ENCODE results near the gene ABCA7.

The ABCA7 gene

GRCh38 chr19:1070931-1071791 lies 31.3 kb downstream of the ABCA7 start:
- DNase-seq (ENCODE audit: low read depth in 2 of 2) = no peak

GRCh38 chr19:1072371-1073015 lies 32.6 kb downstream of the ABCA7 start:
- DNase-seq (ENCODE audit: low read depth in 2 of 2) = no peak

- no peak for DNase-seq (ENCODE audit: low read depth in 2 of 2)
These were observed 33.4 kb downstream of the ABCA7 start for GRCh38 chr19:1073063-1073955.

- no peak for DNase-seq (ENCODE audit: low read depth in 2 of 2)
These were observed 34.1 kb downstream of the ABCA7 start for GRCh38 chr19:1073956-1074517.

GRCh38 chr19:1074544-1075283 lies 34.8 kb downstream of the ABCA7 start:
- DNase-seq (ENCODE audit: low read depth in 2 of 2) = peak; percentile 70 to 79

GRCh38 chr19:1076046-1076386 lies 36.1 kb downstream of the ABCA7 start:
- no peak for DNase-seq (ENCODE audit: low read depth in 2 of 2)

- DNase-seq (ENCODE audit: low read depth in 2 of 2) = peak; percentile 83 to 85
These were observed 37.0 kb downstream of the ABCA7 start for GRCh38 chr19:1076951-1077350.

- DNase-seq (ENCODE audit: low read depth in 2 of 2) = peak in 1 of 2 donors; percentile 76
These were observed 39.7 kb downstream of the ABCA7 start for GRCh38 chr19:1079566-1080111.

GRCh38 chr19:1080360-1081161 lies 40.7 kb downstream of the ABCA7 start:
- no peak for DNase-seq (ENCODE audit: low read depth in 2 of 2)

GRCh38 chr19:1081301-1082164 lies 41.6 kb downstream of the ABCA7 start:
- DNase-seq (ENCODE audit: low read depth in 2 of 2) = no peak

GRCh38 chr19:1082165-1082927 lies 42.4 kb downstream of the ABCA7 start:
- peak in 1 of 2 donors; percentile 74 for DNase-seq (ENCODE audit: low read depth in 2 of 2)

GRCh38 chr19:1082928-1083816 lies 43.3 kb downstream of the ABCA7 start:
- DNase-seq (ENCODE audit: low read depth in 2 of 2) = no peak

GRCh38 chr19:1084024-1084868 lies 44.3 kb downstream of the ABCA7 start:
- DNase-seq (ENCODE audit: low read depth in 2 of 2) = no peak

GRCh38 chr19:1085053-1085658 lies 45.2 kb downstream of the ABCA7 start:
- no peak for DNase-seq (ENCODE audit: low read depth in 2 of 2)

- no peak for DNase-seq (ENCODE audit: low read depth in 2 of 2)
These were observed 46.0 kb downstream of the ABCA7 start for GRCh38 chr19:1085676-1086442.

Measured in activated CD4-positive, alpha-beta T cell treated with anti-CD3 and anti-CD28 coated beads for 24 hours (primary cell).